Bronchial epithelial cell (primary cell): ENCODE measurements around the gene GRHL1. TPM values are rescaled to one million over a fixed set of nuclear protein-coding genes. Genes with fewer than 3 reads are reported as not detected.

Source experiments
- DNase-seq: peaks from one replicate; pipeline ENCODE4 v3.0.0-alpha.2; 2010; ENCODE audit warnings: low read depth
- FAIRE-seq: peaks from 2 replicates; lab custom pipeline; 2011; peaks lifted over from hg19 to GRCh38; lab: Jason Lieb, UNC
- H3K27me3 ChIP-seq: 2 replicates; pipeline ENCODE4 v1.5.1; 2011; ENCODE audit warnings: low read length; ENCODE audit not compliant: control insufficient read depth, insufficient read depth
- H3K36me3 ChIP-seq: 2 replicates; pipeline ENCODE4 v1.5.1; 2011; ENCODE audit warnings: low read length; ENCODE audit not compliant: control insufficient read depth, insufficient read depth
- H3K4me3 ChIP-seq: 2 replicates; pipeline ENCODE4 v1.5.1; 2011; ENCODE audit warnings: mild to moderate bottlenecking, low read depth, low read length, control low read depth
- total RNA-seq: library from RNA; depleted of rRNA; stranded (reverse); fragments of >200 nt; gene quantifications from 2 replicates; pipeline ENCODE4 v1.2.1, GENCODE V29; 2014
- TF ChIP-seq, protein P1 (sequence below): IDR thresholded peaks from 2 replicates; pipeline ENCODE4 v1.5.1; 2011; ENCODE audit warnings: mild to moderate bottlenecking, moderate library complexity, low read length, control low read depth, inconsistent platforms; ENCODE audit not compliant: insufficient read depth, severe bottlenecking

Gene GRHL1
- total RNA-seq, 1 donor from 2014 or later: 25.5 TPM

DNA sequence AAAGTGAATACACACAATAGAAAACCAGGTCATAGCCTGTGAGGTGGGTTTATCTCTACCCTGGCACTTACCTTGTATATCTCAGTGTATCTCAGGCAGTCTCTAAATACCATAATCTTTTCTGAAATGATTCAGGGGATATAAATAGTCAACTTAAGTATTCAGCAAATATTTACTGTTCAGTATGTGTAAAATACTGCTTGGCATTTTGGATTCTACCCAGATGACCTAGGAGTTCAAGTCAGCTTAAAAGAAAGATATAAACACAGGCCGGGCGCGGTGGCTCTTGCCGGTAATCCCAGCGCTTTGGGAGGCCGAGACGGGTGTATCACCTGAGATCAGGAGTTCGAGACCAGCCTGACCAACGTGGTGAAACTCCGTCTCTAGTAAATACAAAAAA, 23.8 kb downstream of the GRHL1 start:
- H3K27me3 ChIP-seq: no peaks in the 10 kb centered on the region
- FAIRE-seq (no peak), DNase-seq (peak; percentile 47)
- no peak overlapping the region for H3K4me3 ChIP-seq
- TF ChIP-seq, protein P1, sequence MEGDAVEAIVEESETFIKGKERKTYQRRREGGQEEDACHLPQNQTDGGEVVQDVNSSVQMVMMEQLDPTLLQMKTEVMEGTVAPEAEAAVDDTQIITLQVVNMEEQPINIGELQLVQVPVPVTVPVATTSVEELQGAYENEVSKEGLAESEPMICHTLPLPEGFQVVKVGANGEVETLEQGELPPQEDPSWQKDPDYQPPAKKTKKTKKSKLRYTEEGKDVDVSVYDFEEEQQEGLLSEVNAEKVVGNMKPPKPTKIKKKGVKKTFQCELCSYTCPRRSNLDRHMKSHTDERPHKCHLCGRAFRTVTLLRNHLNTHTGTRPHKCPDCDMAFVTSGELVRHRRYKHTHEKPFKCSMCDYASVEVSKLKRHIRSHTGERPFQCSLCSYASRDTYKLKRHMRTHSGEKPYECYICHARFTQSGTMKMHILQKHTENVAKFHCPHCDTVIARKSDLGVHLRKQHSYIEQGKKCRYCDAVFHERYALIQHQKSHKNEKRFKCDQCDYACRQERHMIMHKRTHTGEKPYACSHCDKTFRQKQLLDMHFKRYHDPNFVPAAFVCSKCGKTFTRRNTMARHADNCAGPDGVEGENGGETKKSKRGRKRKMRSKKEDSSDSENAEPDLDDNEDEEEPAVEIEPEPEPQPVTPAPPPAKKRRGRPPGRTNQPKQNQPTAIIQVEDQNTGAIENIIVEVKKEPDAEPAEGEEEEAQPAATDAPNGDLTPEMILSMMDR: no peak
- H3K36me3 ChIP-seq: peaks cover 9% of the 10 kb centered on the region

- no peak overlapping the region for H3K4me3 ChIP-seq
- TF ChIP-seq, protein P1: no peak
- H3K36me3 ChIP-seq: peaks cover 9% of the 10 kb centered on the region
- DNase-seq (peak; percentile 99), FAIRE-seq (peak; percentile 52)
- no peaks in the 10 kb centered on the region for H3K27me3 ChIP-seq
Measured at GRCh38 chr2:9975805-9976447, 24.4 kb downstream of the GRHL1 start.

GRCh38 chr2:9979977-9980376, 28.5 kb downstream of the GRHL1 start:
- Histone ChIP-seq H3K36me3 (peaks cover 2% of the 10 kb centered on the region), H3K4me3 (no peak overlapping the region), H3K27me3 (no peaks in the 10 kb centered on the region)
- TF ChIP-seq, protein P1: no peak
- no peak for FAIRE-seq
- no peak for DNase-seq

DNA sequence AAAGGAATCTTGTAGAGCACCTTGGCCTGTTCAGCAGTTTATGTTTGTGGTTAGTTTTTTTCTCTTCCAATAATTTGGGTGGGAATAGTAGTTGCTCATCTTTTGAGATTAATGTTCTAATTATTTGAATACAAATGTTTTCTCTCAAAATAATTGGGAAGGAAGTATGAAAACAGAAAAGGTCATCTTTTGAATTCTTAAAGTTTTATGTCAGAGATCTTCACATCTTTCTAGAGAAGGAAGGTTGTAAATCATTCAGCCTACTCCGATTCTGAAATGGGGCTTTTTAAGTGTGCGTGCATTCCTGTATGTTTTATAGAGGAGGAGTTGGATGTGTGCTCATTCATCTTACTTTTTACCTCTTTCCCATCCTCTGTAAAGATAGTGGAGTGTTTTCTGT, 29.0 kb downstream of the GRHL1 start:
- Histone ChIP-seq H3K27me3 (no peaks in the 10 kb centered on the region), H3K36me3 (peaks cover 2% of the 10 kb centered on the region), H3K4me3 (no peak overlapping the region)
- no peak for FAIRE-seq
- DNase-seq: no peak
- TF ChIP-seq, protein P1: no peak

DNA sequence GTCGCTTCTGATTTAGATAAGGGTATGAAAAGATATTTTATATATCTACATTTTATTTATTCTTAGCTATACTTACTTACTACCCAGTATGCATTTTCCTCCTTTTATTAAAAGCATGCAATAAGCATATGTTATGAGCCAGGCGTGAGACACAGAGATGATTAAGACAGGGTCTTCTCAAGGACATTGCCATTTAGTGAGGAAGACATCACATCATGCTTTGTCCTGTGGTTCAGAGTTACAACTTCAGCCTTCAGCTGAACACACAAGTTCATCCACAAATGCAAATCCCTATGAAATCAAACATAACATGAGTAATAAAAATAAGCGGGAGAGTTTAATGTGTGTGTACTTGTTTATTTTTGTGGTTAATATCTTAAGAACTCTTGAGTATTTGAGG, 30.2 kb downstream of the GRHL1 start:
- H3K36me3 ChIP-seq: peaks cover 6% of the 10 kb centered on the region
- FAIRE-seq (no peak), DNase-seq (no peak)
- H3K4me3 ChIP-seq: no peak overlapping the region
- H3K27me3 ChIP-seq: no peaks in the 10 kb centered on the region
- TF ChIP-seq, protein P1: no peak

GRCh38 chr2:9982248-9982647, 30.8 kb downstream of the GRHL1 start:
- no peaks in the 10 kb centered on the region for H3K27me3 ChIP-seq
- DNase-seq (no peak), FAIRE-seq (no peak)
- TF ChIP-seq, protein P1: no peak
- H3K4me3 ChIP-seq: no peak overlapping the region
- H3K36me3 ChIP-seq: peaks cover 7% of the 10 kb centered on the region
